Memory B cell (primary cell): ENCODE data around the gene ATL1.
A peak's percentile ranks its signal among the peaks of the same experiment; 100 is the strongest.
"Not testable (repeated sequence)": the region's sequence is repeated elsewhere in the genome, so short reads cannot be mapped to it uniquely, and the experiment has no call there.

Experiments used
- ATAC-seq: fragments of 150-1000 bp; cut with Tn5 transposase; 2 replicates; pipeline ENCODE4 v1.10.0; 2021; ENCODE audit warnings: low read depth, mild to moderate bottlenecking, moderate library complexity
- DNase-seq, 2 donors: peaks; one replicate each; pipeline ENCODE4 v3.0.0; 2022; ENCODE audit warnings: low spot score in 2 of 2
- H3K27ac Mint-ChIP-seq: one replicate; pipeline ENCODE4 v1.8.0; 2022; ENCODE audit warnings: mild to moderate bottlenecking, moderate library complexity, mixed read lengths
- H3K27me3 Mint-ChIP-seq: one replicate; pipeline ENCODE4 v1.8.0; 2022; ENCODE audit warnings: mixed read lengths
- H3K36me3 Mint-ChIP-seq: one replicate; pipeline ENCODE4 v1.8.0; 2022; ENCODE audit warnings: mild to moderate bottlenecking, mixed read lengths
- H3K4me1 Mint-ChIP-seq: one replicate; pipeline ENCODE4 v1.8.0; 2022; ENCODE audit warnings: mixed read lengths
- H3K4me3 Mint-ChIP-seq: one replicate; pipeline ENCODE4 v1.8.0; 2022; ENCODE audit warnings: mild to moderate bottlenecking, moderate library complexity, mixed read lengths
- H3K9me3 Mint-ChIP-seq: one replicate; pipeline ENCODE4 v1.8.0; 2022; ENCODE audit warnings: mixed read lengths

The ATL1 gene

DNA sequence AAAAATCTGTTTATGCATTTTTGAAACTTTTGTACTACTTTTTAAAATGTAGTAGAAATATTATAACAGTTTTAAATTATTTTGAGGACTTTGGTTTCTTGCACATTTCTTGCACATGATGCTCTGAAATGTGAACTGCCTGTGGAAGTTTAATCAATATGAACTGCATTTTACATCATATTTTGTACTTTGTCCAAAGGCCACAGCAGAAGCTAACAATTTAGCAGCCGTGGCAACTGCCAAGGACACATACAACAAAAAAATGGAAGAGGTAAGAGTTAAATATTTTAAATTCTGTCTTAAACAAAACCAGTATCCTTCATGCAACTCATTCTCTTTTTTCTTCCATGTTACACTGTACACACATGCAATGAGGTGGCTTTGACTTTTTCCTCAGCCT is 63.0 kb downstream of the ATL1 start:
- Mint-ChIP-seq H3K4me3 (no peak overlapping the region), H3K9me3 (no peaks in the 10 kb centered on the region), H3K36me3 (no peaks in the 10 kb centered on the region), H3K27ac (no peak overlapping the region), H3K4me1 (peaks cover 6% of the 10 kb centered on the region), H3K27me3 (no peaks in the 10 kb centered on the region)
- DNase-seq (no peak), ATAC-seq (no peak)

DNA sequence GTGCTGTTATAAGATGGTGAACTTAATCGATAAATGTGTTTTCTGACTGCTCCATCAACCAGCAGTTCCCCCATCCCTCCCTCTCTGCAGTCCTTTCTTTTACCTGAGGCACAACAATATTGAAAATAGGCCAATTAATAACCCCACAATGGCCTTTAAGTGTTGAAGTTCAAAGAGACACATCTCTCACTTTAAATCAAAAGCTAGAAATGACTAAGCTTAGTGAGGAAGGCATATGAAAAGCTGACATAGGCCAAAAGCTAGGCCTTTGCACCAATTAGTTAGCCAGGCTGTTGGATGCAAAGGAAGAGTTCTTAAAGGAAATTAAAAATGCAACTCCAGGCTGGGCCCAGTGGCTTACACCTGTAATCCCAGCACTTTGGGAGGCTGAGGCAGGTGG is 64.5 kb downstream of the ATL1 start:
- H3K4me1 Mint-ChIP-seq, result peaks cover 5% of the 10 kb centered on the region
- no peaks in the 10 kb centered on the region for H3K27me3 Mint-ChIP-seq
- ATAC-seq (no peak), DNase-seq (no peak)
- no peaks in the 10 kb centered on the region for H3K9me3 Mint-ChIP-seq
- no peak overlapping the region for H3K4me3 Mint-ChIP-seq
- no peaks in the 10 kb centered on the region for H3K36me3 Mint-ChIP-seq
- no peak overlapping the region for H3K27ac Mint-ChIP-seq

DNA sequence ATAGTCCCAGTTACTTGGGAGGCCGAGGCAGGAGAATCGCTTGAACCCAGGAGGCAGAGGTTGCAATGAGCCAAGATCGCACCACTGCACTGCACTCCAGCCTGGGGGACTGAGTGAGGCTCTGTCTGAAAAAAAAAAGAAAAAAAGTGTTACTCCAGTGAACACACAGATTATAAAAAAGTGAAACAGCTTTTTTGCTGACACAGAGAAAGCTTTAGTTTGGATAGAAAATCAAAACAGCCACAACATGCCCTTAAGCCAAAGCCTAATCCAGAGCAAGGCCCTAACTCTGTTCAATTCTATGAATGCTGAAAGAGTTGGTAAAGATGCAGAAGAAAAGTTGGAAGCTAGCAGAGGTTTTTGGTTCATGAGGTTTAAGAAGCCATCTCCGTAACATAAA is 65.0 kb downstream of the ATL1 start:
- not testable (repeated sequence) for H3K9me3 Mint-ChIP-seq, H3K36me3 Mint-ChIP-seq, DNase-seq, H3K4me3 Mint-ChIP-seq, H3K4me1 Mint-ChIP-seq, H3K27ac Mint-ChIP-seq, ATAC-seq, H3K27me3 Mint-ChIP-seq

DNA sequence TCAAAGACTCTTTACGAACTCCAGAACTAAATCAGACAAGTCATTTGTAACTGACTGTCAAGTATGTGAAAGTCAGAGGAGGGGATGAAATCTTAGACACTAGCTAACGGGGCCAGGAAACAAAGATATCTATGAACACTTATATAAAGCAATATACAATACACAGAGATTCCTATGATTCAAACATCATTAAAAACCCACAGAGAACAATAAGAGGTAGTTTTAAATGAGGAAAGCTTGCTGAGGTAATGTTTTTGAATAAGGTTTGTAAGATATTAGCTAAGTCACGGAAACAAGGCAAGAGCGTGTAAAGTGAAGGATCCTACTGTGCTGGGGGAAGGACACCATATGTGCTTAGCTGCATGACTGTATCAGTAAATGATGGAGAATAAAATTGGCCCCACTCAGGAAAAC is 71.5 kb downstream of the ATL1 start:
- no peaks in the 10 kb centered on the region for H3K9me3 Mint-ChIP-seq
- peaks cover 11% of the 10 kb centered on the region for H3K36me3 Mint-ChIP-seq
- DNase-seq (no peak), ATAC-seq (no peak)
- peak overlapping the region; percentile 67 for H3K27ac Mint-ChIP-seq
- H3K4me3 Mint-ChIP-seq, result no peak overlapping the region
- H3K4me1 Mint-ChIP-seq, result peaks cover 2% of the 10 kb centered on the region
- H3K27me3 Mint-ChIP-seq, result no peaks in the 10 kb centered on the region

DNA sequence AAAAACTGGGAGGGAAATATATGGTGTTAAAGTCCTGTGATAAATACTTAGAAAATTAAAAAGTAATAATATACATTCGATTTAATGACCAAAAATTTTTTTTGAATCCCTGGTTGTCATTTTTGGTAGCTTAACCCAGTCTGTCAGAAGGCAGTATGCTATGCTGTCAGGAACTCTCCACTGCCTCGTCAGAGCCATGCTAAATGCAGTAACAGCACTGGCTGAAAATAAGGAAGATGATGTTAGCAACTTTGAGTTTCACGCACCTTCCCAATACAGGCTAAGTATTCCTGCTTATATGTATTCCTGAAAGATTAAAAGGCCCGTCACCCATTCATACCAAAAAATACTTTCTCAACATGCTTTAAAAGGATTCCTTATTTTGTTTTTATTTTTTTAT is 74.0 kb downstream of the ATL1 start:
- Mint-ChIP-seq H3K9me3 (no peaks in the 10 kb centered on the region), H3K4me1 (peaks cover 5% of the 10 kb centered on the region)

DNA sequence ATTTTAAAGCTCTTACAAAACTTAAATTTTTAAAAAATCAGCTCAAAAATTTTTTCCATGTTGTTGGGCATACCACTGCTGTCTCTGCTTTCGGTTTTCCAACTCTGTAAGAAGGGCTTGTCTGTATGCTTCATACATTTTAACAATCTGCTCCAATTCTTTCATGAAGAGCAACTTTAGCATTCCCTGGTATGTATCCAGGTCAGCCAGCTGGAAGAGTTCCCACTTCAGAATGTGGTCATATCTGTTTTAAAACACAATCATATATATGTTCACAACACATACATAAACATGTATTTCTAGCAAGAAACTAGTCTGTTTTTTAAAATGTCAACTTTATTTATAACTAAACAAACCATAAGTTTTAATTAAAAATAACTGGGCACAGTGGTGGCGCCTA is 75.2 kb downstream of the ATL1 start:
- no peaks in the 10 kb centered on the region for H3K9me3 Mint-ChIP-seq
- no peak for DNase-seq
- H3K27ac Mint-ChIP-seq, result no peak overlapping the region
- no peaks in the 10 kb centered on the region for H3K27me3 Mint-ChIP-seq
- H3K4me1 Mint-ChIP-seq, result peaks cover 5% of the 10 kb centered on the region
- H3K36me3 Mint-ChIP-seq, result peaks cover 22% of the 10 kb centered on the region
- H3K4me3 Mint-ChIP-seq, result no peak overlapping the region
- ATAC-seq, result no peak

More for the DNA sequence above, 74.0 kb downstream of the ATL1 start:
- Mint-ChIP-seq H3K36me3 (peaks cover 16% of the 10 kb centered on the region), H3K4me3 (no peak overlapping the region), H3K27me3 (no peaks in the 10 kb centered on the region), H3K27ac (no peak overlapping the region)
- ATAC-seq, result no peak
- no peak for DNase-seq

DNA sequence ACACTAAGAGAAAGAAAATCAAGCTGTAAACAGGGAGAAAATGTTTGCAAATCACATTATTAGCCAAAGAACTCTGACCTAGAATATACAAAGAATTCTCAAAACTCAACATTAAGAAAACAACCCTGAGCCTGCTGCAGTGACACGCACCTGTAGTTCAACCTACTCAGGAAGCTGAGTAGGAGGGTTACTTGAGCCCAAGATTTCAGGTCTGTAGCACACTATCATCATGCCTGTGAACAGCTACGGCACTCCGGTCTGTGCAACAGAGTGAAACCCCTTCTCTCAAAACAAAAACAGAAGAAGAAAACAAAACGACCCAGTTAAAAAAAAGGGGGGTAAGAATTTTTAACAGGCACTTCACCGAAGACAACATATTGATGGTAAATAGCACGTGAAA is 87.3 kb downstream of the ATL1 start:
- peaks cover 26% of the 10 kb centered on the region for H3K4me1 Mint-ChIP-seq
- DNase-seq, result peak in 1 of 2 donors; percentile 19
- ATAC-seq, result peak; percentile 99
- H3K27me3 Mint-ChIP-seq, result no peaks in the 10 kb centered on the region
- peaks cover 17% of the 10 kb centered on the region for H3K36me3 Mint-ChIP-seq
- H3K9me3 Mint-ChIP-seq, result no peaks in the 10 kb centered on the region
- H3K27ac Mint-ChIP-seq, result peak overlapping the region; percentile 89
- peak overlapping the region; percentile 85 for H3K4me3 Mint-ChIP-seq

DNA sequence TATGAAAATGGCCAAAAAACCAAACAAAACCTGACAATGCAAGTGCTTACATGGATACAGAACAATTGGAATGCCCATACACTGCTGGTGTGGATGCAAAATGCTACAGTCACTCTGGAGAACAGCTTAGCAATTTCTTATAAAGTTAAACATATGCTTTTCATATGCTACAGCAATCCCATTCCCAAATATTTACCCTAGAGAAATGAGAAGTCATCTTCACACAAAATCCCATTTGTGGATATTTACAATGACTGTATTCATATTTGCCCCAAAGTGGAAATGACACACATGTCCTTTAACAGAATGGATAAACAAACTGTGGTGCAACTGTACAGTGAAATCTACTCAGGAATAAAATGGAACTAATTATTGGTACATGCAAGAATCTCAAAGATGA is 87.8 kb downstream of the ATL1 start:
- Mint-ChIP-seq H3K4me3 (peak overlapping the region; percentile 85), H3K36me3 (peaks cover 18% of the 10 kb centered on the region), H3K27ac (peak overlapping the region; percentile 89), H3K4me1 (peaks cover 28% of the 10 kb centered on the region), H3K9me3 (no peaks in the 10 kb centered on the region), H3K27me3 (no peaks in the 10 kb centered on the region)
- ATAC-seq, result no peak
- no peak for DNase-seq

DNA sequence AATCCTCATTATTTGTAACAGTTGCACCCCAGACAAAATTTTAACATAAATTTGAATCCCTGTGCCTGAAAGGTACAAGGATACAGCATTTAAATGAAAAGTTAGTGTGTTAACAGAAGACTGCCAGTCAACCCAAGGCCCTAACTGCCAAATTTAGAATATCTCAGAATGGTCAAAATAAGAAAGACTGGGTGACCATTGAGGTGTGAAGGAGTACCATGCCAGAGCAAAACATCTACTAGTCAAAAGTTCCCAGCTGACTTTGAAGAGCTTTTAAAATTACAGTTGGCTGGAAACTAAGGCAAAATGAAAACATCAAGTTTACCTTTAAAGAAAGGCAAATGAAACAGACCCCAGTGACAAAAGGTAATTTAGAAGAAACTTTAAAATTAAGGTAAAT is 89.7 kb downstream of the ATL1 start:
- Mint-ChIP-seq H3K27me3 (no peaks in the 10 kb centered on the region), H3K9me3 (no peaks in the 10 kb centered on the region), H3K4me1 (peaks cover 32% of the 10 kb centered on the region), H3K4me3 (peak overlapping the region; percentile 29), H3K27ac (peak overlapping the region; percentile 89), H3K36me3 (peaks cover 11% of the 10 kb centered on the region)
- DNase-seq (no peak), ATAC-seq (no peak)

DNA sequence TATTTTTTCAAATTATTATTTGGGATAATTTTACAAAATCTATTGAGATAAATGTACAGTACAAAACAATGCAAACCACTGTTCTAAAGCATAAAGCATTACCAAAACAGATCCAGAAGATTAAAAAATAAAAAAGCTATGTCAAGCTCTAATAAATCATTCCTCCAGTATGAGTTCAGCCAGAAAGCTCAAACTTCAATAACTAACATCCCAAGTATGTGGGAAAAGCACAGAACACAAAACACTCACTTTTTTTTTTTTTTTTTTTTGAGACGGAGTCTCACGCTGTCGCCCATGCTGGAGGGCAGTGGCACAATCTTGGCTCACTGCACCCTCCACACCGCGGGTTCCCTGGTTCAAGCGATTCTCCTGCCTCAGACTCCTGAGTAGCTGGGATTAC is 96.8 kb downstream of the ATL1 start:
- no peak overlapping the region for H3K4me3 Mint-ChIP-seq

DNA sequence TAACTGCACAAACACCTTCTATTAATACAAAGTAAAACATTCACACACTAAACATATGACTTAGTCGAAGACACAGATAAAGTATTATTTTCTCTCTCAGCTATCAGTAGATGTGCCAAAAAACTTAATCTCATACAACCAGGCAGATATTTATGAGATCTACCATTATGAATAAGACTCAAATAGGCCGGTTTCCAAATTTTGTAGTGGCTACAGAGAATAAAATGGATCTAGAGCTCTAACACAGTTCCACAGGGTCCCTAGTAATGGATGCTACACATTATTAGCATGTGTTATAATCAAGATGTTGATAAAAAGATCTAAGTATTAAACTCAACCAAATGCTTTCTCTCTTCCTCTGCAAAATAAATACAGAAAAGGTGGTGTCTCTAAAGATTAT is 97.8 kb downstream of the ATL1 start:
- no peak for ATAC-seq
- no peaks in the 10 kb centered on the region for H3K27me3 Mint-ChIP-seq
- H3K4me1 Mint-ChIP-seq, result peaks cover 25% of the 10 kb centered on the region
- H3K9me3 Mint-ChIP-seq, result no peaks in the 10 kb centered on the region
- H3K4me3 Mint-ChIP-seq, result no peak overlapping the region
- peaks cover 24% of the 10 kb centered on the region for H3K36me3 Mint-ChIP-seq
- no peak for DNase-seq
- H3K27ac Mint-ChIP-seq, result no peak overlapping the region

More for the DNA sequence above, 96.8 kb downstream of the ATL1 start:
- ATAC-seq, result no peak
- no peak for DNase-seq
- Mint-ChIP-seq H3K36me3 (peaks cover 29% of the 10 kb centered on the region), H3K4me1 (peaks cover 27% of the 10 kb centered on the region), H3K9me3 (no peaks in the 10 kb centered on the region), H3K27ac (no peak overlapping the region), H3K27me3 (no peaks in the 10 kb centered on the region)

DNA sequence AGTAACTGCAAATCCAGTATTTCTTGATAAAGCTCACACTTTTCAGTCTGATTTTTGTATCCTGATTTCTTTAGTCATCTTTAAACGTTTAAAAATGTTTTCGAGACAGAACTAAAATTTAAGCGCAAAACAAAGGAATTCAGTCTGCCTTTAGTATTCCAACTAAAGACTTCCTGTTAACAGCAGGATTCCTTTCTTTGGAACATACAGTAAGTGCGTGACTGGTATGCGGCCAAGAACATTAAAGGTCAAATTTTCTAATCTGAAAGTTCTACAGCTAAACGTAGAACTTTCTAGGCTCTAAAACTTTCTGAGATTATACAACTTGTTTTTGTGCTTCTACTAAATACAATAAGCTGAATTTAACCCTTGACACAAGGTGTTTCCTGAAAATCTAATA is 98.3 kb downstream of the ATL1 start:
- Mint-ChIP-seq H3K4me3 (no peak overlapping the region), H3K36me3 (peaks cover 26% of the 10 kb centered on the region), H3K9me3 (no peaks in the 10 kb centered on the region), H3K27ac (no peak overlapping the region), H3K27me3 (no peaks in the 10 kb centered on the region), H3K4me1 (peaks cover 27% of the 10 kb centered on the region)
- ATAC-seq (no peak), DNase-seq (no peak)

DNA sequence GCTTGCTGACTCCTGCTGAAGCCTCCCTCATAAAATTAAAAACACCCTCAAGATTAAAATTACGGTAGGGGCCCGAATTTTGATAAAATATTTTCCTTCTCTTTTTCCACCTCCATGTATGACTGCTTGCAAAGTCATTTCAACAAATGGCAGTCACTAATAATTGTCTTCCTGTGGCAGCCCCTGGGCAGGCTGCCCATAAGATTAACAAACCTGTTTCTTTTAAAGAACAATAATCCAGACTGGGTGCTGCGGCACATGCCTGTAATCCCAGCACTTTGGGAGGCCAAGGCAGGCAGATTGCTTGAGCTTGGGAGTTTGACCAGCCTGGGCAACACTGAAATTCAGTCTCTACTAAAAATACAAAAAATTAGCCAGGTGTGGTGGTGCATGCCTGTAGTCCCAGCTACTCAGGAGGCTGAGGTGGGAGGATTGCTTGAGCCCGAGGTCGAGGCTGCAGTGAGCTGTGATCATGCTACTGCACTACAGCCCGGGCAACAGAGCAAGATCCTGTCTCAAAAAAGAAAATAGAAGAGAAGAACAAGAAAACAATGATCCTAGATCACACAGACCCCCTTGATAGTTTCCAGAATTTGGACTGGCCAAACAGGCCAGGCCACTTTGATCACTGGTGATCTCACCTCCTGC is 99.5 kb downstream of the ATL1 start:
- Mint-ChIP-seq H3K27me3 (no peaks in the 10 kb centered on the region), H3K36me3 (peaks cover 32% of the 10 kb centered on the region), H3K4me3 (no peak overlapping the region), H3K9me3 (no peaks in the 10 kb centered on the region), H3K27ac (peak overlapping the region; percentile 58), H3K4me1 (peaks cover 30% of the 10 kb centered on the region)
- ATAC-seq (no peak), DNase-seq (no peak)

DNA sequence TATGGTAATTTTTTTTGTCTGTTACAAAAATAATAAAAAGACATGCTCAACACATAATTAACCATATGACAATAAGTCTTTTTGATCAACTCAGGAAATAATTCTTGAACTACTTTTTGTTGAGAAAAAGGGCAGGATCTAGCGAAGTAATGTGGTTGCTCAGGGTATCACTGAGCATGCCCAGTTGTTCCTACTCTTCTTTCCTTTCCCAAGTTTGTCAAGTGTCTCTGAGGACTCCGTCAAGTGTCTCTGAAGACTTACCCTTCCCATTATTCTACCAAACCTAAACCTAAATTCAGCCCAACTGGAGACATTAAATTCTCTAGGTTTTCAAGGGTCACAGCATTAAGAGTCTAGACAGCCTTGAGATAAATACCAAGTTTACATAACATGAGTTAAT is 104.6 kb downstream of the ATL1 start:
- H3K27ac Mint-ChIP-seq, H3K27me3 Mint-ChIP-seq, H3K9me3 Mint-ChIP-seq, ATAC-seq, DNase-seq: not testable (repeated sequence)
- Mint-ChIP-seq H3K4me1 (peaks cover 34% of the 10 kb centered on the region), H3K36me3 (peaks cover 33% of the 10 kb centered on the region), H3K4me3 (peak overlapping the region; percentile 16)

DNA sequence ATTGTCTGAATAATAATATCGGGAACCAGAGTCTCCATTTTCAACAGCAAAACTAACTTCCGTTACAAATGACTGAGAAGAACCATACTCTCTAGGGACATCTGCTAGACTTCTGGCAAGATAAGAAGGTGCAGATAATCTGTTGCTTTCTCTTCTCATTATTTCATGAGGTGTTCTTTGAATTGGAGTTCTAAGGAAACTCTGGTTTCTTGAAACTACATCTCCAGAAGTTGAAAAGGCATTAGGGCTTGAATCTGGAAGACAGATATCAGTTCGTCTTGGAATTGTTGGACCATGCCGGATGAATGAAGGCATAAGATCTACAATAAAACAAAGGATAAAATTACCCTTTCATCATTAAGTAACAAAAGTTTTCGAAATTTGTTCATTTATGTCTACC is 105.4 kb downstream of the ATL1 start:
- H3K9me3 Mint-ChIP-seq, H3K27ac Mint-ChIP-seq, H3K27me3 Mint-ChIP-seq, DNase-seq: not testable (repeated sequence)
- peak; percentile 27 for ATAC-seq
- H3K4me1 Mint-ChIP-seq, result peaks cover 29% of the 10 kb centered on the region
- H3K36me3 Mint-ChIP-seq, result peaks cover 26% of the 10 kb centered on the region
- H3K4me3 Mint-ChIP-seq, result peak overlapping the region; percentile 68
